HepG2 (cell line): ENCODE measurements around the gene CACNA2D1. TPM values are rescaled to one million over a fixed set of nuclear protein-coding genes. Genes with fewer than 3 reads are reported as not detected.
A peak's percentile ranks its signal among the peaks of the same experiment; 100 is the strongest.

Source experiments
- ATAC-seq: fragments of 200-7000 bp; cut with Tn5 transposase; 3 replicates; pipeline ENCODE4 v1.9.1; 2020; ENCODE audit warnings: mild to moderate bottlenecking, moderate library complexity
- BruUV-seq: library from RNA; stranded (reverse); fragments of 400-500 nt; replicated peaks from 2 replicates; lab custom pipeline; 2021; lab: Mats Ljungman, UMichigan
- CTCF ChIA-PET: fragments of 300-600 bp; formaldehyde crosslinking; extraction: SDS; loops from one replicate; lab custom pipeline; 2021; ENCODE audit warnings: low total read pairs, inconsistent platforms, low intra/inter-chr PET ratio; lab: Yijun Ruan, JAX
- POLR2A ChIA-PET: fragments of 350-600 bp; sonication (Branson Sonifier 250); formaldehyde crosslinking; loops from one replicate; lab custom pipeline; 2020; ENCODE audit warnings: antibody characterized with exemption, inconsistent platforms; lab: Yijun Ruan, JAX
- DNase-seq: peaks from one replicate; pipeline ENCODE4 v3.0.0-alpha.2; 2015; ENCODE audit warnings: low spot score
- FAIRE-seq: peaks from 3 replicates; lab custom pipeline; 2011; peaks lifted over from hg19 to GRCh38; lab: Jason Lieb, UNC
- H2AFZ ChIP-seq: one replicate; pipeline ENCODE4 v1.6.1; 2011; ENCODE audit warnings: low read length, inconsistent platforms
- H3K27ac ChIP-seq: fragments of 300-600 bp; 3 replicates; pipeline ENCODE4 v1.8.0; 2011; ENCODE audit warnings: mixed run types, mild to moderate bottlenecking, mixed read lengths, low read length, inconsistent platforms; ENCODE audit not compliant: insufficient read depth; ENCODE audit errors: extremely low read length
- H3K27me3 ChIP-seq, 2 experiments: fragments of 200-600 bp in 1 of 2; 2 replicates in 1 of 2; 3 replicates in 1 of 2; pipeline versions ENCODE4 v1.6.0 to v1.8.0; 2011; ENCODE audit warnings: low read length in 2 of 2, mild to moderate bottlenecking in 2 of 2, moderate library complexity in 2 of 2, inconsistent platforms in 1 of 2; ENCODE audit not compliant: insufficient read depth in 2 of 2, control insufficient read depth in 1 of 2
- H3K36me3 ChIP-seq, 2 experiments: fragments of 200-600 bp in 1 of 2; replicated peaks in 1 of 2; 2 replicates in 1 of 2; 3 replicates in 1 of 2; pipeline versions ENCODE4 v1.5.1 to v1.8.0; 2011; ENCODE audit warnings: low read length in 2 of 2, inconsistent platforms in 1 of 2; ENCODE audit not compliant: insufficient read depth in 2 of 2, control insufficient read depth in 1 of 2
- H3K4me1 ChIP-seq: 2 replicates; pipeline ENCODE4 v1.5.1; 2012; ENCODE audit warnings: low read length, inconsistent platforms; ENCODE audit not compliant: insufficient read depth
- H3K4me2 ChIP-seq: 2 replicates; pipeline ENCODE4 v1.6.0; 2011; ENCODE audit warnings: low read depth, low read length, inconsistent platforms
- H3K4me3 ChIP-seq, 3 experiments: fragments of 200-600 bp in 1 of 3; sonication (generic), shearing (Covaris generic) in 1 of 3; replicated peaks in 1 of 3; 2 replicates each; pipeline ENCODE4 v1.5.1; 2011 to 2016; ENCODE audit warnings: low read length in 3 of 3, inconsistent platforms in 2 of 3, low read depth in 2 of 3, mild to moderate bottlenecking in 2 of 3, control low read depth in 1 of 3, mixed read lengths in 1 of 3; ENCODE audit not compliant: insufficient read depth in 1 of 3
- H3K79me2 ChIP-seq: one replicate; pipeline ENCODE4 v1.6.1; 2011; ENCODE audit warnings: low read length, inconsistent platforms; ENCODE audit not compliant: insufficient read depth
- H3K9ac ChIP-seq: 2 replicates; pipeline ENCODE4 v1.6.0; 2011; ENCODE audit warnings: mild to moderate bottlenecking, low read depth, low read length, inconsistent platforms; ENCODE audit not compliant: insufficient read depth
- H3K9me3 ChIP-seq: 2 replicates; pipeline ENCODE4 v1.5.1; 2012; ENCODE audit warnings: mild to moderate bottlenecking, low read length
- H4K20me1 ChIP-seq: 2 replicates; pipeline ENCODE4 v1.6.0; 2011; ENCODE audit warnings: inconsistent platforms, mild to moderate bottlenecking, low read length, moderate library complexity; ENCODE audit not compliant: insufficient read depth
- CREB3 ChIP-seq: sonication (generic); formaldehyde crosslinking; IDR thresholded peaks from 2 replicates; pipeline ENCODE4 v1.5.0; 2020; ENCODE audit warnings: missing genetic modification reagents
- ETS1 ChIP-seq: sonication (generic); formaldehyde crosslinking; IDR thresholded peaks from 2 replicates; pipeline ENCODE4 v1.4.0; 2020; ENCODE audit warnings: missing genetic modification reagents
- MTF2 ChIP-seq: sonication (generic); formaldehyde crosslinking; IDR thresholded peaks from 2 replicates; pipeline ENCODE4 v1.5.0; 2020; ENCODE audit warnings: missing genetic modification reagents, borderline replicate concordance
- MYNN ChIP-seq: sonication (generic); formaldehyde crosslinking; IDR thresholded peaks from 2 replicates; pipeline ENCODE4 v1.4.0; 2020; ENCODE audit warnings: mild to moderate bottlenecking, low read depth, missing genetic modification reagents
- MYPOP ChIP-seq: sonication (generic); formaldehyde crosslinking; IDR thresholded peaks from 2 replicates; pipeline ENCODE4 v1.8.1; 2023; ENCODE audit warnings: mild to moderate bottlenecking, moderate library complexity, missing genetic modification reagents
- TCF12 ChIP-seq, 2 experiments: fragments of 450-650 bp in 1 of 2; sonication (generic) in 1 of 2; formaldehyde crosslinking in 1 of 2; IDR thresholded peaks; 2 replicates each; pipeline versions ENCODE4 v1.6.1 to v1.8.0; 2017 to 2022; ENCODE audit warnings: antibody characterized with exemption in 1 of 2, mild to moderate bottlenecking in 1 of 2, missing genetic modification reagents in 1 of 2, moderate library complexity in 1 of 2
- ZC3H13 ChIP-seq: sonication (generic); formaldehyde crosslinking; IDR thresholded peaks from 2 replicates; pipeline ENCODE4 v1.8.1; 2023; ENCODE audit warnings: mild to moderate bottlenecking, missing genetic modification reagents, moderate library complexity
- ZNF143 ChIP-seq: sonication (generic); formaldehyde crosslinking; IDR thresholded peaks from 2 replicates; pipeline ENCODE4 v1.4.0; 2020; ENCODE audit warnings: missing genetic modification reagents
- ZNF441 ChIP-seq: sonication (generic); formaldehyde crosslinking; IDR thresholded peaks from 2 replicates; pipeline ENCODE4 v1.7.0; 2021; ENCODE audit warnings: missing genetic modification reagents, borderline replicate concordance
- ZNF609 ChIP-seq: sonication (generic); formaldehyde crosslinking; IDR thresholded peaks from 2 replicates; pipeline ENCODE4 v1.4.0; 2020; ENCODE audit warnings: mild to moderate bottlenecking, missing genetic modification reagents, borderline replicate concordance
- ZNF766 ChIP-seq: sonication (generic); formaldehyde crosslinking; IDR thresholded peaks from 2 replicates; pipeline ENCODE4 v1.5.0; 2020; ENCODE audit warnings: missing genetic modification reagents, borderline replicate concordance
- WGBS: methylation state at CpG from one replicate; pipeline ENCODE4 v1.1.6; 2017; ENCODE audit warnings: low lambda C conversion rate; 5-methylcytosine and 5-hydroxymethylcytosine counted together
- in situ Hi-C: cut with HindIII; loops from 2 replicates; pipeline ENCODE4 v1.10.0; 2017; ENCODE audit warnings: low pct_unique_long_range_greater_than_20kb; ENCODE audit not compliant: extremely low pct_ligation_motif_present
- intact Hi-C: fragments of 100-400 bp; cut with micrococcal nuclease; formaldehyde crosslinking; loops from one replicate; pipeline ENCODE4 v1.10.0; 2022; ENCODE audit not compliant: unreplicated experiment
- polyA plus RNA-seq, 8 experiments: library from polyadenylated mRNA; depleted of rRNA in 3 of 8; stranded (reverse) in 7 of 8; unstranded in 1 of 8; fragments of >200 nt; fragmentation: Illumina TruSeq in 4 of 8; extraction: Trizol in 4 of 8; gene quantifications; 2 replicates each; pipeline versions ENCODE4 v1.2.1 to v1.2.3, GENCODE V29; 2011 to 2016; ENCODE audit warnings: low read depth in 4 of 8, missing spikeins in 1 of 8, mixed read lengths in 1 of 8; ENCODE audit not compliant: insufficient read depth in 1 of 8
- total RNA-seq, 5 experiments: library from RNA; depleted of rRNA; stranded (reverse); fragments of >200 nt; fragmentation: Illumina TruSeq; extraction: Trizol; gene quantifications; 2 replicates each; pipeline ENCODE4 v1.2.3, GENCODE V29; 2016; ENCODE audit warnings: low read depth in 1 of 5

The CACNA2D1 gene
- total and polyA plus RNA-seq, 2 of the 13 experiments (the other 11 are each of a cell fraction or from before 2014, with no cell fraction given) = not detected

GRCh38 chr7:81926154-81926553 is 517.4 kb downstream of the CACNA2D1 start:
- Histone ChIP-seq H3K4me3 (no peak overlapping the region), H3K4me2 (no peak overlapping the region), H3K4me1 (no peaks in the 10 kb centered on the region), H3K36me3 (no peaks in the 10 kb centered on the region), H4K20me1 (no peaks in the 10 kb centered on the region), H3K9ac (no peak overlapping the region), H3K27ac (no peak overlapping the region), H3K79me2 (no peaks in the 10 kb centered on the region), H3K9me3 (no peaks in the 10 kb centered on the region), H2AFZ (no peak overlapping the region), H3K27me3 (no peaks in the 10 kb centered on the region)
- CTCF ChIA-PET = no interaction called here
- TF ChIP-seq ZC3H13 (no peak), ZNF441 (no peak), ZNF143 (CRISPR knock-in tag) (no peak), MTF2 (no peak), ZNF766 (CRISPR knock-in tag) (no peak), TCF12 (IDR thresholded peaks at IDR 0.05) (no peak), TCF12 (CRISPR knock-in tag; IDR thresholded peaks at IDR 0.05) (no peak), CREB3 (CRISPR knock-in tag) (no peak)
- DNase-seq = no peak
- POLR2A ChIA-PET = no interaction called here
- no TSS peak for BruUV-seq
- FAIRE-seq = no peak
- intact Hi-C loops (no loop called here), in situ Hi-C loops (no loop called here)
- ATAC-seq = no peak
- WGBS = 1% methylated on average over 2 of the region's 2 CpGs

GRCh38 chr7:81925530-81925929 is 518.0 kb downstream of the CACNA2D1 start:
- FAIRE-seq (no peak), DNase-seq (no peak), ATAC-seq (peak; percentile 69)
- no peak overlapping the region for H3K27ac ChIP-seq
- H3K4me2 ChIP-seq = no peak overlapping the region
- intact Hi-C loops (no loop called here), in situ Hi-C loops (no loop called here)
- H4K20me1 ChIP-seq = no peaks in the 10 kb centered on the region
- CTCF ChIA-PET = no interaction called here
- H2AFZ ChIP-seq = no peak overlapping the region
- H3K27me3 ChIP-seq = no peaks in the 10 kb centered on the region
- POLR2A ChIA-PET = no interaction called here
- H3K9ac ChIP-seq = no peak overlapping the region
- no TSS peak for BruUV-seq
- no peaks in the 10 kb centered on the region for H3K79me2 ChIP-seq
- H3K4me1 ChIP-seq = no peaks in the 10 kb centered on the region
- no peaks in the 10 kb centered on the region for H3K9me3 ChIP-seq
- no peaks in the 10 kb centered on the region for H3K36me3 ChIP-seq
- no peak overlapping the region for H3K4me3 ChIP-seq
- 3% methylated on average over 3 of the region's 3 CpGs for WGBS
- TF ChIP-seq MYPOP (CRISPR knock-in tag) (no peak), ETS1 (CRISPR knock-in tag) (no peak), ZNF609 (no peak), MYNN (CRISPR knock-in tag) (no peak)
